Ovary (tissue), 9 donors: ENCODE data around the gene TSC22D3. TPM values are rescaled to one million over a fixed set of nuclear protein-coding genes. Genes with fewer than 3 reads are reported as not detected.

ENCODE experiments used
- DNase-seq, 5 donors: peaks; one replicate each; pipeline ENCODE4 v3.0.0-alpha.2; 2019 to 2020
- H3K27ac ChIP-seq, 2 donors: fragments of 200-600 bp; one replicate each; pipeline versions ENCODE4 v1.5.1 to v1.8.0; 2019 to 2022
- H3K27me3 ChIP-seq: fragments of 200-600 bp; one replicate; pipeline ENCODE4 v1.8.0; 2022
- H3K36me3 ChIP-seq: fragments of 200-600 bp; sonication (generic); one replicate; pipeline ENCODE4 v1.5.1; 2019
- H3K4me1 ChIP-seq: one replicate; pipeline ENCODE4 v1.8.1; 2013; ENCODE audit warnings: mild to moderate bottlenecking, moderate library complexity; ENCODE audit not compliant: insufficient read depth
- H3K4me3 ChIP-seq: fragments of 200-600 bp; sonication (generic); one replicate; pipeline ENCODE4 v1.5.1; 2017
- H3K9me3 ChIP-seq, 2 donors: fragments of 200-600 bp in 1 of 2; sonication (generic) in 1 of 2; one replicate each; pipeline versions ENCODE4 v1.5.1 to v1.8.1; 2013 to 2019; ENCODE audit warnings: mild to moderate bottlenecking in 1 of 2, moderate library complexity in 1 of 2
- EP300 ChIP-seq: sonication (generic); formaldehyde crosslinking; IDR thresholded peaks from one replicate; pipeline ENCODE4 v1.6.1; 2017; ENCODE audit warnings: antibody characterized with exemption
- POLR2A ChIP-seq: fragments of 450-650 bp; IDR thresholded peaks from one replicate; pipeline ENCODE4 v1.6.1; 2017; ENCODE audit warnings: antibody characterized with exemption, mild to moderate bottlenecking, moderate library complexity
- WGBS, 3 donors: extraction: QIAGEN DNeasy Blood & Tissue Kit in 1 of 3; methylation state at CpG; one replicate each; pipeline versions ENCODE4 v1.1.5 to v1.1.7; 2013 to 2017; 5-methylcytosine and 5-hydroxymethylcytosine counted together
- intact Hi-C, 4 donors: fragments of 100-400 bp; cut with DNase I; formaldehyde crosslinking; loops; one replicate each; pipeline versions ENCODE4 v1.11.0 to v1.15.1; 2022 to 2023
- polyA plus RNA-seq, 2 donors: library from polyadenylated mRNA; stranded (reverse); fragments of 200-250 nt in 1 of 2; fragments of 350-450 nt in 1 of 2; fragmentation: Illumina TruSeq in 1 of 2; extraction: RNeasy Lipid Tissue Mini Kit (QIAGEN cat#74804) in 1 of 2; gene quantifications; one replicate each; pipeline ENCODE4 v1.2.3, GENCODE V29; 2013 to 2014
- total RNA-seq, 7 donors: library from RNA; depleted of rRNA in 2 of 7; stranded (reverse); fragments of >200 nt in 2 of 7; fragmentation: NEBNext Ultra II Directional in 3 of 7; extraction: Animal tissue kit (Norgen Biotek cat#: 25700) in 3 of 7; gene quantifications; one replicate each; pipeline versions ENCODE4 v1.1.0 to v1.2.4, GENCODE V29; 2016 to 2023
- TF ChIP-seq, protein P1 (sequence below), 3 donors: fragments of 450-650 bp in 2 of 3; fragments of 200-600 bp in 1 of 3; IDR thresholded peaks; one replicate each; pipeline versions ENCODE4 v1.5.1 to v1.8.0; 2016 to 2022; ENCODE audit warnings: antibody characterized with exemption in 3 of 3, mild to moderate bottlenecking in 1 of 3
- donor health status: DM: no; HTN: no; CAD: no; lungs with moderate emphysema.
- donor health status: DM: no; HTN: no; CAD: no.
- donor health status: Bipolar disorder and iron deficiency.
- donor health status: DM: yes; HTN: yes; CAD: no.
- donor health status: DM: no; HTN: no; CAD: no.
- donor health status: DM: yes; HTN: yes; CAD: no.

TSC22D3 gene
- total and polyA plus RNA-seq, 9 donors, result 91.5 to 645 (median 241) TPM

- WGBS, 3 donors, result 45 to 52% (median 45%) methylated on average over 8 of the region's 8 CpGs
- Histone ChIP-seq H3K36me3 (no peaks in the 10 kb centered on the region), H3K27ac (peak overlapping the region in 1 of 2 donors; percentile 19), H3K27me3 (no peaks in the 10 kb centered on the region), H3K4me3 (no peak overlapping the region), H3K9me3 (no peaks in the 10 kb centered on the region), H3K4me1 (peaks cover 18% of the 10 kb centered on the region)
- no peak for DNase-seq
- intact Hi-C loops, result no loop called here
- TF ChIP-seq, protein P1, sequence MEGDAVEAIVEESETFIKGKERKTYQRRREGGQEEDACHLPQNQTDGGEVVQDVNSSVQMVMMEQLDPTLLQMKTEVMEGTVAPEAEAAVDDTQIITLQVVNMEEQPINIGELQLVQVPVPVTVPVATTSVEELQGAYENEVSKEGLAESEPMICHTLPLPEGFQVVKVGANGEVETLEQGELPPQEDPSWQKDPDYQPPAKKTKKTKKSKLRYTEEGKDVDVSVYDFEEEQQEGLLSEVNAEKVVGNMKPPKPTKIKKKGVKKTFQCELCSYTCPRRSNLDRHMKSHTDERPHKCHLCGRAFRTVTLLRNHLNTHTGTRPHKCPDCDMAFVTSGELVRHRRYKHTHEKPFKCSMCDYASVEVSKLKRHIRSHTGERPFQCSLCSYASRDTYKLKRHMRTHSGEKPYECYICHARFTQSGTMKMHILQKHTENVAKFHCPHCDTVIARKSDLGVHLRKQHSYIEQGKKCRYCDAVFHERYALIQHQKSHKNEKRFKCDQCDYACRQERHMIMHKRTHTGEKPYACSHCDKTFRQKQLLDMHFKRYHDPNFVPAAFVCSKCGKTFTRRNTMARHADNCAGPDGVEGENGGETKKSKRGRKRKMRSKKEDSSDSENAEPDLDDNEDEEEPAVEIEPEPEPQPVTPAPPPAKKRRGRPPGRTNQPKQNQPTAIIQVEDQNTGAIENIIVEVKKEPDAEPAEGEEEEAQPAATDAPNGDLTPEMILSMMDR (IDR thresholded peaks at IDR 0.05), result no peak
- no peak for TF ChIP-seq EP300
- TF ChIP-seq POLR2A, result no peak
These were observed 38.6 kb downstream of the TSC22D3 start for GRCh38 chrX:107736781-107737531.

DNA sequence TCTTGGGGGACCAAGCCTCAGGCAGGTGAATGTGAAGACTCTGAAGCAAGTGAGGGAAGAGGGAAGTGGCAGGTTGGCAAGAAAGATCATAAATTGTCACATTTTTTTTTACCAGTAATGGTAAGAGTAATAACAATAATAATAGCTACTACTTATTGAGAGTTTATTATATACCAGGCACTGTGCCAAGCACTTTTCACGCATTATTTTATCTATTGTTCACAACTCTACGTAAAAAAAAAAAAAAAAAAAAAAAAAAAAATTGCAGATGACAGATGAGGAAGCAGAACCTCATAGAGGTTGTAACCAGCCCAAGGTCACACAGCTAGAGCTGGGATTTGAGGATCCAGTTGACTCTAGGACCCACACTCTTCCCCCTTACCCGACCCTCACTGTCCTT lies 40.9 kb downstream of the TSC22D3 start:
- Histone ChIP-seq H3K27ac (peak overlapping the region in 1 of 2 donors; percentile 21), H3K4me1 (peaks cover 19% of the 10 kb centered on the region), H3K27me3 (no peaks in the 10 kb centered on the region), H3K9me3 (no peaks in the 10 kb centered on the region), H3K4me3 (no peak overlapping the region), H3K36me3 (no peaks in the 10 kb centered on the region)
- 66 to 81% (median 71%) methylated on average over 3 of the region's 3 CpGs for WGBS, 3 donors
- no peak for DNase-seq
- intact Hi-C loops, result loop anchor here in 1 of 4 donors (5.0 kb wide), 1 partner anchor 33 kb away; no protein-coding TSS in a partner anchor
- TF ChIP-seq POLR2A (no peak), EP300 (no peak)
- TF ChIP-seq, protein P1 (IDR thresholded peaks at IDR 0.05), result no peak

GRCh38 chrX:107733686-107734085 lies 41.9 kb downstream of the TSC22D3 start:
- H3K27ac ChIP-seq, result peak overlapping the region in 1 of 2 donors; percentile 6
- DNase-seq, result peak in 1 of 5 donors; percentile 8
- no peaks in the 10 kb centered on the region for H3K27me3 ChIP-seq
- peaks cover 24% of the 10 kb centered on the region for H3K4me1 ChIP-seq
- intact Hi-C loops, result loop anchor here in 1 of 4 donors (5.0 kb wide), 1 partner anchor 34 kb away; no protein-coding TSS in a partner anchor
- WGBS, 3 donors, result 77 to 83% (median 80%) methylated on average over 4 of the region's 4 CpGs
- no peak overlapping the region for H3K4me3 ChIP-seq
- H3K9me3 ChIP-seq, result no peaks in the 10 kb centered on the region
- no peaks in the 10 kb centered on the region for H3K36me3 ChIP-seq
- TF ChIP-seq, protein P1 (IDR thresholded peaks at IDR 0.05), result no peak
- no peak for TF ChIP-seq POLR2A
- TF ChIP-seq EP300, result no peak

GRCh38 chrX:107731831-107732502 lies 43.6 kb downstream of the TSC22D3 start:
- intact Hi-C loops, result loop anchor here in 1 of 4 donors (5.0 kb wide), 1 partner anchor 35 kb away; no protein-coding TSS in a partner anchor
- H3K4me3 ChIP-seq, result no peak overlapping the region
- peaks cover 18% of the 10 kb centered on the region for H3K4me1 ChIP-seq
- WGBS, 3 donors, result 10 to 30% (median 18%) methylated on average over 7 of the region's 7 CpGs
- H3K27ac ChIP-seq, result peak overlapping the region in 1 of 2 donors; percentile 24
- no peaks in the 10 kb centered on the region for H3K36me3 ChIP-seq
- peak; percentile 89 to 95 (median 94) for DNase-seq
- H3K9me3 ChIP-seq, result no peaks in the 10 kb centered on the region
- no peaks in the 10 kb centered on the region for H3K27me3 ChIP-seq
- no peak for TF ChIP-seq EP300
- TF ChIP-seq, protein P1 (IDR thresholded peaks at IDR 0.05), result peak in 1 of 3 donors; percentile 3
